H54 (cell line): ENCODE results near the gene ITGB2.

Source experiments
- DNase-seq: peaks from one replicate; pipeline ENCODE4 v3.0.0; 2011; ENCODE audit warnings: low spot score, mixed read lengths; ENCODE audit not compliant: insufficient read length
- FAIRE-seq: peaks from 3 replicates; lab custom pipeline; 2011; peaks lifted over from hg19 to GRCh38; lab: Jason Lieb, UNC
- POLR2A ChIP-seq: IDR thresholded peaks from 2 replicates; pipeline ENCODE4 v1.6.1; 2011; ENCODE audit warnings: low read depth, mild to moderate bottlenecking, low read length

The ITGB2 gene

DNA sequence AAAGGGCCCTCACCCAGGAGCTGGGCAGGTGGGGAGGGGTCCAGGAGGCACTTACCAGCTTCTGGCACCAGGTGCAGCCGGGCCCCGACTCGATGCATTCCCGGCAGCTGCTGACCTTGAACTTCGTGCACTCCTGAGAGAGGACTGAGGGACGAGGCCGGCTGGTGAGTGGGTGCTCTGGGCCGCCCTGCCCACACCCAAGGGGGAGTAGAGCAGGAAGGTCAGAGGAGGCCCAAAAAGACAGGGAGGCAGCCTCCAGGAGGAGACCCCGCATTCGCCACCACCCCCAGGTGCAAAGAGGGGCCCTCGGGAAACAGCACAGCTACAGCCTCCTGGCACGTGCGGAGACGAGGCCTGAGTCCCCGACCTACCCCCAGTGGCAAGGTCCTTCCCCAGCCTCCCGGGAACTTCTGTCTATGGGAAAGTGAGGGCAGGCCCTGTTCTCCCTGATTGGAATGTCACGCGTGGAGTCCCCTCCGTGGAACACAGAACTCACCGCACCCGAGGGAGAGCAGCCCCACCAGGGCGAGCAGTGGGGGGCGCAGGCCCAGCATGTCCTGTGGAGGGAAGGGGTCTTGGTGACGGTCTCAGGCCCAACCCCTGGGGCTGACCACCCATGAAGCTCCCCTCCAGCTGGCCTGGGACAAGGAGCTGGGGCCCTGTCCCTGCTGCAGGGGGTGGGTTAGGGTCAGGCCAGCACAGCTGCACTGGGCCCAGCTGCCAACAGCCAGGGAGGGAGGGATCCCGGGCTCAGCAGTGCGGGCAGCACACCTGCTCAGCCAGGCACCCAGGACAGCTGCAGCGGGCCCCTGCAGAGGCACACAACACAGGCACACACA is 10.3 kb downstream of the ITGB2 start:
- FAIRE-seq (no peak), DNase-seq (no peak)

DNA sequence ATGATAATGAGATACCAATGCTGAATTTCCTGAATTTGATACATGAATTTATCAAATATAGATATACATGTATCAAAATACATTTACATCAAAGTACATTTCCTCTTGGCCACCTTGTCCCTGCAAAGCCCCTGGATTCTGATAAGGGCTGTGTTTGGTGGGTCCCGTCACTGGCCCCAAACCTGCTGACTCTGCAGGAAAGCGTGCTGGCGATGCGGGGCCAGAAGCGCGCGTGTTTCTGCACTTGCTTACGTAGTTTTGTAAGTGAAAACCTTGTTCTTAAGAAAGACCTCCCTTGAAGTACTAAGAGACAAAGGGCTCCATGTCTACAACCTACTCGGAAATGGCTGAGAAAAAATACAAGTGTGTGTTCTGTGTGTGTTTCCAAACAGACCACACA is 11.0 kb downstream of the ITGB2 start:
- DNase-seq (no peak), FAIRE-seq (no peak)
- TF ChIP-seq POLR2A, result no peak

More for the DNA sequence above, 10.3 kb downstream of the ITGB2 start:
- no peak for TF ChIP-seq POLR2A

DNA sequence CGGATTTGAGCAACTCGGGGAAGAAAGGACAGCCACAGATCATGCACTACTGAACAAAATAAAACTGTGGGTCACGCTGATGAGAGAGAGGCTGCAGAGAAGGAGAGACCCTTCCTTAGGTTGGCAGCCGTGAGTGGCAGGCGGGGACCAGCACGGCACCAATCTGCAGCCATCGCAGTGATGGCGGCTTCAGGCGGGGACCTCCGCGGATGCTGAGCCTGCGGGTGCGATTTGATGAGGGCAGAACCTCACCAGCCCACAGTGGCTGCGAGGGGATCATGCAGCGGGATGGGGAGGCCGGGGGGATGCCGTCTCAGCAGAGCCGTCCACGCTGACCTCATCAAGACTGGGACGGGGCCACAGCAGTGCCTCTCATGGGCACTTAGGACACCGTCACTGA is 11.8 kb downstream of the ITGB2 start:
- FAIRE-seq (no peak), DNase-seq (no peak)
- no peak for TF ChIP-seq POLR2A

DNA sequence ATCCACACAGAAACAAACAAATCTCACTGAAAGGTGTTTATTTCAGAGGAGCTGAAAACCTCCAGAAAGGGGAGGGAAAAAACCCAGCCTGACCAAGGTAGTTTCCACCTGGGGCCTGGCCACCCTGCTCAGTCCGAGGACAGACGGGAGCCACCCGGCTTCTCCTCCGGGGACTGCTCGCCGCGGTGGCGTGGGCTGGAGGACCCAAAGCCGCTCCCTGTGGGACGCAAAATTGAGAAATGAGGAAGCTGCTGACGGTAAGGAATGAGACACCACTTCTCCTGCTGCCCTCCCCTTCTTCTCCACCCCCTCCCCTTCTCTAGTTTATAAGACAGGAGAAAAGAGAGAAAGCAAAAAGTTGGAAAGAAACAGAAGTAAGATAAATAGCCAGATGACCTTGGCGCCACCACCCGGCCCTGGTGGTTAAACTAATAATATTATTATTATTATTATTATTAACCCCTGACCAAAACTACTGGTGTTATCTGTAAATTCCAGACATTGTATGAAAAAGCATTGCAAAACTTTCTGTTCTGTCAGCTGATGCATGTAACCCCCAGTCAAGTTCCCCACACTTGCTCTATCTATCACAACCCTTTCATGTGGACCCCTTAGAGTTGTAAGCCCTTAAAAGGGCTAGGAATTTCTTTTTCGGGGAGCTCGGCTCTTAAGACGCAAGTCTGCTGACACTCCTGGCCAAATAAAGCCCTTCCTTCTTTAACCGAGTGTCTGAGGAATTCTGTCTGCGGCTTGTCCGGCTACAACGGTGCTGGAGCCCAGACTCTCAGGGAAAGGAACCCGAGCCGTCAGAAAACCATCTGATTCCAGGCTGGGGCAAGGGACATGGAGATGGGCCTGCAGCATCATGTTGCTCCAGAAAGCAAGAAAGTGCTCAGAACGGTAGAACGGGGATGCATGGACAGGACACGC is 12.5 kb downstream of the ITGB2 start:
- no peak for FAIRE-seq
- no peak for TF ChIP-seq POLR2A
- no peak for DNase-seq

DNA sequence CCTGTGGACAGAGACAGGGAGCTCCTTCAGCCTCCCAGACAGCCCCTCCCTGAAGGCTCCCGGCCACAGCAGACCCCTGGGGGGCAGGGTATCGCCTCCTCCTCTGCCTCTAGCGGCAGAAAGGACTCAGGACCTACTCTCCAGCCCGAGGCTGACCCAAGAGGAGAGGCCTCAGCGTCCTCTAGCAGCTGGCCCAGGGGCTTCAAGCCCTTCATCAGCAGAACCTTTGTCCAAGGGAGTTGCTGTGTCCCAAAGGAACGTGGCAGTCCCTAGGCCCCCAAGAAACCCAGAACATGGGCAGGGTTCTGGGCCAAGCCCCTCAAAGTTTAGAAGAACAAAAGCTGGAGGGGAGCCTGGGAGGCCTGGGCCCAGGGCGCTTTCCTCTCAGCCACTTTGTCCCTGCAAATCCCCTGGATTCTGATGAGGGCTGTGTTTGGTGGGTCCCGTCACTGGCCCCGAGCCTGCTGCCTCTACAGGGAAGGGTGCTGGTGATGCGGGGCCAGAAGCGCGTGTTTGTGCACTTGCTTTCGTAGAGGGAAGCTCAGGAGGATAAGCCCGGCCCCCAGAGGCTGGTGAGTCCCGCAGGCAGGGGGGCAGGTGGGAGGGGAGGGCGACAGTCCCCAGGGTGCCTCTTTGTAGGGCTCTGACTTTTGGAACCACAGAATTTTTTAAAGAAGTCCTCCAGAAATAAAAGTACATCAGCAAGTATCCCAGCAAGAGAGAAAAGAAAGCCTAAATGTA is 13.3 kb downstream of the ITGB2 start:
- DNase-seq (no peak), FAIRE-seq (no peak)
- TF ChIP-seq POLR2A, result no peak

GRCh38 chr21:44905728-44906090 is 15.0 kb downstream of the ITGB2 start:
- DNase-seq (no peak), FAIRE-seq (no peak)
- no peak for TF ChIP-seq POLR2A

GRCh38 chr21:44905016-44905727 is 15.5 kb downstream of the ITGB2 start:
- DNase-seq (no peak), FAIRE-seq (no peak)
- TF ChIP-seq POLR2A, result no peak

- FAIRE-seq, result no peak
- no peak for TF ChIP-seq POLR2A
- DNase-seq, result no peak
Observed at GRCh38 chr21:44904141-44904923, 16.4 kb downstream of the ITGB2 start.

DNA sequence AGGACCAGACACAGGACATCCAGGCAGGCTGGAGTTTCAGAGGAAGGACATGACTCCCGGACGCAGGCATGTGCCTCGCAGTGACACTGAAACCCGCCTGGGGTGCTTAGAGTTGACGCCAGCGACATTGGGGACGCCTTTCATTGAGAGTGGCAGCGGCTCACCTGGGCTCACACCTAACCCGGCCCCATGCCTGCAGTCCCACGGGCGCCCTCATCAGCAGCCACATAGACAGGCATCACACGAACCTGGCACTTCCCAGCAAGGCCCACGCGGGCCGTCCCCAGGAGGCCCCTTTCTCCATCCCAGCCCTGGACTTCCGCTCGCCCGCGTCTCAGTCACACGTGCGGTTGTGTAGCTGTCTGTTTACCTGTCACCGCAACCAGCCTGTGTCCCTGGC is 17.0 kb downstream of the ITGB2 start:
- TF ChIP-seq POLR2A, result no peak
- DNase-seq (no peak), FAIRE-seq (no peak)

- TF ChIP-seq POLR2A, result no peak
- DNase-seq, result no peak
- no peak for FAIRE-seq
Observed at GRCh38 chr21:44903050-44903685, 17.5 kb downstream of the ITGB2 start.

- DNase-seq, result no peak
- FAIRE-seq, result no peak
- TF ChIP-seq POLR2A, result no peak
Observed at GRCh38 chr21:44902268-44903049, 18.2 kb downstream of the ITGB2 start.

DNA sequence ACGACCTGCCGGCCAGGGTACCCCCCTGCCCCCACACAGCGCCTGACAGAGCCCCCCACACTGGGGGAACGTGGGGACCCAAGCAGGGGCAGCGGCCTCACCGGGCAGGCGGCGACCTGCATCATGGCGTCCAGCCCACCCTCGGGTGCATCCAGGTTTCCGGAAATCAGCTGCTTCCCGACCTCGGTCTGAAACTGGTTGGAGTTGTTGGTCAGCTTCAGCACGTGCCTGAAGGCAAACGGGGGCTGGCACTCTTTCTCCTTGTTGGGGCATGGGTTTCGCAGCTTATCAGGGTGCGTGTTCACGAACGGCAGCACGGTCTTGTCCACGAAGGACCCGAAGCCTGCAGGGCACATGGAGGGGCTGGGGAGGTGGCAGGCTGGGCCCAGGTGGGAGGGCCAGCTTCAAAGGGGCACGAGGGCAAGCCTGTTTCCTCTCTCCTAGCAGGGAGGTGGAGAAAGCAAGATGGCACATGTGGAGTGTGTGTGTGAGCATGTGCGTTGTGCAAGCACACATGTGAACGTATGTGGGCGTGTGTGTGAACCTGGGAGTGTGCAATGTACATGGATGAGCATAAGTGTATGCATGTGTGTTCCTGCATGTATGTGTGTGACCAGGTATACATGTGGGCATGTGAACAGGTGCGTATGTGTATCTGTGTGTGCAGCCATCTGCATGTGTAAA is 19.2 kb downstream of the ITGB2 start:
- DNase-seq (no peak), FAIRE-seq (no peak)
- TF ChIP-seq POLR2A, result no peak
